GM21381 (cell line): Measurements from ENCODE around the gene PTPRD.
A peak's percentile ranks its signal among the peaks of the same experiment; 100 is the strongest.
"Not testable (repeated sequence)": the region's sequence is repeated elsewhere in the genome, so short reads cannot be mapped to it uniquely, and the experiment has no call there.

Source experiments
- ATAC-seq: cut with Tn5 transposase; IDR thresholded peaks from one replicate; pipeline ENCODE4 v1.9.1; 2021; ENCODE audit warnings: mild to moderate bottlenecking, moderate library complexity; ENCODE audit not compliant: unreplicated experiment

PTPRD gene

GRCh38 chr9:10488937-10489336 is 123.9 kb downstream of the PTPRD start:
- no peak for ATAC-seq

GRCh38 chr9:10479172-10479571 is 133.6 kb downstream of the PTPRD start:
- no peak for ATAC-seq

GRCh38 chr9:10449201-10449617 is 163.6 kb downstream of the PTPRD start:
- ATAC-seq, result not testable (repeated sequence)

DNA sequence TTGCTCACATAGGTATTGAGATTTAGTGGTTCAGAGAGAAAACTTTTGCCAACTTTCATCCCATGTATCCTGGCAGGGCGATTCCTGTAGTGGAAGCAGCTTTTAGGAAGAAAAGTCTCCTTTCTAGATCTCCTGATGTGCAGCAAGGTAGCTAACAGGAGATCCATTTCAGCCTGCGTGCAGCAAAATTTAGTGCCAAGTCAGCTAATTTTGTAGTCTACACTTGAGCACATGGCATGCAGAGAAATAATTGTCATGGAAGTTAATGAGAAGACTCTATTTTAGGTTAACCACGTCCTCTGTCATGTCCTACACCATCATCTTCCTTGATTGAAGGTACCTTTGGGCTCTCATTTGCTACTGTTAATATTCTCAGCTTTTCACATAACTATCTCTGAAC is 165.8 kb downstream of the PTPRD start:
- ATAC-seq, result no peak

DNA sequence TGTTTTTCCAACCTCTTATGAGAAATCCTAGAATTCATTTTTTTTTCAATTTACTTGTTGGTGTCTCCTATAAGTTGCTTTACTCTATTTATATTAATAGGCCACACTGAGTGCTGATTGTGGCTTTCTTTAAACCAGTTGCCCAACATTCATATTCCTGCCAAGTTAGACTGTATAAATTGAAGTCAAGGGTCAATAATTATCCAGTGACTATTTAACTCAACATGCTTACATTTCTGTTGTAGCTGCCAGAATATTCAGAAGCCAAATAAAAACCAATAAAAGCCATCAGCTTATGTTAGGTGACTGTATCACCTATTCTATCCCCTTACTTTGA is 169.0 kb downstream of the PTPRD start:
- no peak for ATAC-seq

DNA sequence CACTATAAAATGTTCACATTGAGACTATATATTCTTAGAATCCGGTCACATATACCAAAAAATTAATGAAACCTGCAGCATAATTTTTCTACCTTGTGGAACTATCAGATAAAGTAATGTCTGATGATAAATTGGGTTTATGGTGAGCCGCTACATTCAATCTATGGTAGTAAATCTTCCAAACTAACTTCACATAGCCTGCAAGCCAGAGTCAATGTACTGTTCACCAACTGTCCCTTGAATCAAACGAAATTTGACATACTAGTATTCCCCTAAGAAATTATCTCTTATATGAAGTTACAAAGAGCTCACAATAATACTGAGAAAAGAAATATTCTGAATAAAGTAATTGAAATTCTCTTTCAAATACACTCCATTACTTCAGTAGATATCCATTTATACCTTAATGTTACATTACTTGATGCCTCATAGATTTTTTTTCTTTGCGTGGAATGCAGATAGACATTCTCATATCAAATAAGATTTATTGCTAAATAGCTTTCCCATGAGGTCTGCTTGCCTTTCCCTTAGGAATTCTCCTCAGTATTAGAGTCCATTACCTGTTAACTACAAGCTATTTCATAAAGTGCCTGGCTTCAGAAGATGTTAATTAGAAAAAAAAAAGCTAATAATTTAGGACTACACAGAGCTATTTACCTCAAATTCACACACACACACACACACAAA is 169.5 kb downstream of the PTPRD start:
- ATAC-seq, result no peak

DNA sequence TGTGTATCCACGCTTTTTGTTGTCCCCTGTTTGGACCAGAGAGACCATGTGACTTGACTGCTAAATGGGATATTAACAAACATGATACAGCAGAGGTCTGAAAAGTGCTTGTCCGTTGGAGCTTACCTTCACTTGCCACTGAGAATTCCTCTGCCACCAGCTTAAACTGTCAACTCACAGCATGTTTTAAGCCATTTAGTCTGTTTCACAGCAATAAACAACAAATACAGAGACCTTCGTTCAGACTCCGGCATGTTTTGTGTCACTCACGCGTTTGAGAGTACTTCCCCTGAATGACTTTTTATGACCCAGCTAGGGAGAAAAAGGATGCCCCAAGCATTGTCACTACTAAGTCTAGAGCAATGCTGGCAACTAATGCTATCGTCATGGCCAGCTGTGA is 173.8 kb downstream of the PTPRD start:
- ATAC-seq, result no peak

DNA sequence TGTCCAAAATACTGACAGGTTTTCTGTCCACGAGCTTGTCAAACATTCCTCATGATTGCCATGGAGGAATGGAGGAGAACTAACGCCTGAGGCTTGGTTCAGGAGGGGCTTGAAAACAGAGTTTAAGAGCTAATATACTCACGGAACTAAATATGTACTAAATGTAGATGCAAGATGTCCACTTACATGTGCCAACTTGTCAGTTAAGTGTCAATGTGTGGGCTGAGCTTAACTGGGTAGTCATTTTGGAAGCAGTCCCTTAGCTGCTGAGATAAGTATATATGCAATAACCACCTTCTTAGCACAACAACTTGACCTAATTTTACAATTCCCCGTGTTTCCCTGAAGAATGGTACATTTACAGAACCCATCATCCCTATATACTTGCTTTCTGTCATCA is 176.0 kb downstream of the PTPRD start:
- no peak for ATAC-seq

GRCh38 chr9:10434412-10434811 is 178.4 kb downstream of the PTPRD start:
- no peak for ATAC-seq

GRCh38 chr9:10411272-10411671 is 201.5 kb downstream of the PTPRD start:
- ATAC-seq, result no peak

- ATAC-seq, result no peak
These were observed 209.5 kb downstream of the PTPRD start for GRCh38 chr9:10403283-10403682.

GRCh38 chr9:10396615-10397014 is 216.2 kb downstream of the PTPRD start:
- ATAC-seq, result no peak

- ATAC-seq, result no peak
These were observed 225.5 kb downstream of the PTPRD start for GRCh38 chr9:10387282-10387681.

DNA sequence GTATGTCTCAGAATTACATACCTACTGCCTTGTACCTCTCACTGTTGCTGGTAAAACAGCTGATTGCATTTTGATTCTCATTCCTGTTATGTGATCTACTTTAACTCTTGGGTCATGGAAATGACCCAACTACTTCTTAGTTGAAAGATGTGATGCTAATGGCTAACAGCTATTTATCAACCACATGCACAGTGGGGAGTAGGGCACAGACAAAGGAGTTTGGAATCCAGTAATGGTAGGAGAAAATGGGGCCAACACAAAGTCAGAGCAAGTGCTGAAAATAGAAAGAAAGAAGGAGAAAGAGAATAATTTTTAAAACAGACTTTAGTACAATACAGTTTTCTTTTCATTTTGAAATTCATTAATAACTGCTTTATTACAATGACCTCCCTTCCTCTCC is 241.0 kb downstream of the PTPRD start:
- ATAC-seq, result no peak

DNA sequence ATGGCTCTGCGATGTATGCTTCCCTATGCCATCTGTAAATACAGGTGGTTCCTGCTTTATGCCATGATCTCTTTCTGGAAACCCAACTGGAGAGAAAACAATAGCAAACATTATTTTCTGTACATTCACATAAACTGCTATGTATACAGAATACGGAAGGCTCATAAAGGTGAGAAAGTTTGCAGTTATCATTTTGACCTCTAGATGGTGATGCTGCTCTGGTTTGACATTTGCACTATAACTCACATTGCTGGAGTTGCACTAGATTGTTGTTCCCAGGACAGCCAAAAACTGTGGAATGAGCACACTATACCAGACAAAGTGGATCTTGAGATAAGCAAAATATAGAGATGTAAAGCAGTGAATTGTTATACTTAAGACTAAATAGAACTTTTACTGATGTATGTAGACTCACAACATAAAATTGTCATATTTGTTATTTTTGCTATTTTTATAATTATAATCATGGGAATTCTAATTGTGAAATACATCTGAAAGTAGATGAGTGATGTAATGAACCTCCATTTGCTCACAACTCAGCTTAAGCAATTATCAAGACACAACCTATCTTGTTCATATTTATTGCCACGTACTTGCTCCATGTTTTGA is 246.5 kb downstream of the PTPRD start:
- ATAC-seq, result peak; percentile 69

DNA sequence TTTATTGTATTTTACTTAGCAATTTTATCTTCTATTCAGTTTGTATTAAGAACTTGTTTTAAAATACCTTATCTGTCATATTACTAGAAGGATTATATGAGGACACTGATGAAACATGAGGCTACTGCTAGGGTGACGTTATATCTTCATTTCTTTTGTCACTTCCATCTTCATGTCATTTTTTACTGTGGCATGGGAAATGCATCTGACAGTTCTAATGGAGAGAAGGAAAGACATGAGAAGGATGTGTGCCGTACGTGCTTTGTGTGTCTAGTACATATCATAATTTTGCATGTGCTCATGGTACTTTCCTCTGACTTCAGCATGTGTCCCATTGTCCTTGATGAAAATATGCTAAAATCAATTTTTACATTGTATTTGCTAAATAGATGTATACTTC is 258.2 kb downstream of the PTPRD start:
- ATAC-seq, result no peak

DNA sequence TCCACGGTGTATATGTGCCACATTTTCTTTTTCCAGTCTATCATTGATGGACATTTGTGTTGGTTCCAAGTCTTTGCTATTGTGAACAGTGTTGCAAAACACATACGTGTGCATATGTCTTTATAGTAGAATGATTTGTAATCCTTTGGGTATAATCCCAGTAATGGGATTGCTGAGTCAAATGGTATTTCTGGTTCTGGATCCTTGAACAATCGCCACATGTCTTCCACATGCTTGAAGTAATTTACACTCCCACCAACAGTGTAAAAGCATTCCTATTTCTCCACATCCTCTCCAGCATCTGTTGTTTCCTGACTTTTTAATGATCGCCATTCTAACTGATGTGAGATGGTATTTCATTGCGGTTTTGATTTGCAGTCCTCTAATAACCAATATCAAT is 267.2 kb downstream of the PTPRD start:
- ATAC-seq, result not testable (repeated sequence)

- ATAC-seq, result no peak
These were observed 271.7 kb downstream of the PTPRD start for GRCh38 chr9:10341057-10341456.

- no peak for ATAC-seq
These were observed 273.6 kb downstream of the PTPRD start for GRCh38 chr9:10339152-10339551.

DNA sequence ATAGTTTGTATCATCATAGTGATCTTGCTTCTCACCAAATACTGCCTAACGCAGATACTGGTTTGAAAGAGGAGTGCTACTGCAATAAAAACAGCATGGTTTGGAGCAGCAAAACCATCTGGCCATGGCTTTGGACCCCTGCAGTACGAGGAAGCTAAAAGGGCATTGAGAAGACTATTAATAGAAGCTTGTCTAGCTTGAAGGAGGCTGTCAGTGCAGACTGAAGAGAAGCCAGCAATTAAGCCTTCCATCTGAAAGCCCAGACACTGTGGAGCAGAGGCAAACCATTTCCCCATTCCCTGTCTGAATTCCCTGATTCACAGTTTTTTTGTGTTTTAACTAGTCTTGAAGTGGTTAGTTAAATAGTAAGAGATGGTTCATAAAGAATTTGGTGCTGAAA is 281.6 kb downstream of the PTPRD start:
- ATAC-seq, result no peak

DNA sequence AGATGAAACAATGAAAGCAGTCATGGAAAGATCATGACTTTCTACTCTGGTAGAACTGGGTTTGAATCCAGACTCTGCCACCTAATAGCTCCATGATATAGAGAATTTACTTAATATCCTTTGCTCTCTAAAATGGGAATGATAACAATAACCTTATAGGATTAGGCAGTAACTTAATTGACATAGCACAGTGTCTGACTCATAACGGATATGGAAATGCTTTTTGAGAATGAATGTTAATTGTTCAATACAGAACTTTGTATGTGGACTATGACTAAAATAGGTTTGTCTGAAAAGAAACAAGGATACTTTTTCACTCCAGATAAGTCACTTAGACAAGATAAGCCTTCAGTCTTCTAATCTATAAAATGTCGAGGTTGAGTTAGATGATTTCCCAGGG is 330.7 kb downstream of the PTPRD start:
- no peak for ATAC-seq

- no peak for ATAC-seq
These were observed 337.8 kb downstream of the PTPRD start for GRCh38 chr9:10274988-10275387.

GRCh38 chr9:10274175-10274574 is 338.6 kb downstream of the PTPRD start:
- ATAC-seq, result no peak
